K562 (cell line): ENCODE results near the gene GNAI3. TPM values are rescaled to one million over a fixed set of nuclear protein-coding genes. Genes with fewer than 3 reads are reported as not detected.
A peak's percentile ranks its signal among the peaks of the same experiment; 100 is the strongest.

Experiments used
- POLR3A ChIP-seq: IDR thresholded peaks from 2 replicates; pipeline ENCODE4 v1.6.1; 2011; ENCODE audit warnings: borderline replicate concordance, mild to moderate bottlenecking, moderate library complexity; ENCODE audit not compliant: insufficient read length, insufficient read depth; ENCODE audit errors: extremely low read depth
- PRDM10 ChIP-seq: fragments of 450-650 bp; IDR thresholded peaks from 2 replicates; pipeline ENCODE4 v1.6.1; 2018; ENCODE audit not compliant: partially characterized antibody
- PTBP1 ChIP-seq: fragments of 200-400 bp; formaldehyde crosslinking; IDR thresholded peaks from 2 replicates; pipeline ENCODE4 v1.6.1; 2017; ENCODE audit warnings: low read depth, low read length
- REST ChIP-seq, 2 experiments: fragments of 450-650 bp; formaldehyde crosslinking in 1 of 2; IDR thresholded peaks; 2 replicates each; pipeline versions ENCODE4 v1.4.0 to v1.6.1; 2014 to 2020; ENCODE audit warnings: mild to moderate bottlenecking in 2 of 2, borderline replicate concordance in 1 of 2, low read depth in 1 of 2
- RHOXF2B ChIP-seq: fragments of 250-450 bp; sonication (Bioruptor Pico); conservative IDR thresholded peaks from 2 replicates; pipeline ENCODE4 v1.5.1; 2021
- SNIP1 ChIP-seq: fragments of 450-650 bp; IDR thresholded peaks from 2 replicates; pipeline ENCODE4 v1.7.1; 2017; ENCODE audit warnings: low read depth, mild to moderate bottlenecking
- SRSF1 ChIP-seq: fragments of 200-400 bp; formaldehyde crosslinking; IDR thresholded peaks from 2 replicates; pipeline ENCODE4 v1.6.1; 2017; ENCODE audit warnings: mild to moderate bottlenecking, low read depth, low read length, moderate library complexity
- TEAD1 ChIP-seq, 2 experiments: fragments of 450-650 bp in 1 of 2; sonication (generic) in 1 of 2; formaldehyde crosslinking; IDR thresholded peaks; 2 replicates each; pipeline versions ENCODE4 v1.4.0 to v1.8.0; 2020 to 2022; ENCODE audit warnings: mild to moderate bottlenecking in 2 of 2, missing genetic modification reagents in 1 of 2
- ZBTB34 ChIP-seq: fragments of 250-450 bp; sonication (Bioruptor Pico); IDR thresholded peaks from 2 replicates; pipeline ENCODE4 v1.8.0; 2021; ENCODE audit warnings: mild to moderate bottlenecking, moderate library complexity
- ZBTB43 ChIP-seq: sonication (generic); formaldehyde crosslinking; IDR thresholded peaks from 2 replicates; pipeline ENCODE4 v1.8.0; 2023; ENCODE audit warnings: mild to moderate bottlenecking, missing genetic modification reagents
- ZNF583 ChIP-seq: fragments of 250-450 bp; sonication (Bioruptor Pico); IDR thresholded peaks from 2 replicates; pipeline ENCODE4 v1.4.0; 2020
- polyA plus RNA-seq, 8 experiments: library from polyadenylated mRNA; depleted of rRNA in 4 of 8; stranded (reverse) in 5 of 8; unstranded in 3 of 8; fragments of >200 nt; fragmentation: Nextera tagmentation in 2 of 8; fragmentation: Illumina TruSeq in 1 of 8; extraction: Ambion mirVana in 2 of 8; extraction: Trizol in 1 of 8; gene quantifications; 2 replicates each; pipeline versions ENCODE4 v1.2.1 to v1.2.3, GENCODE V29; 2011 to 2014; ENCODE audit warnings: inconsistent platforms in 1 of 8, missing spikeins in 1 of 8
- total RNA-seq, 7 experiments: library from RNA; depleted of rRNA in 6 of 7; stranded (reverse); fragments of >200 nt in 6 of 7; fragmentation: Illumina TruSeq in 2 of 7; extraction: Trizol in 2 of 7; gene quantifications; 2 replicates each; pipeline versions ENCODE4 v1.2.1 to v1.2.3, GENCODE V29; 2011 to 2021; ENCODE audit warnings: low replicate concordance in 1 of 7

The GNAI3 gene
- total and polyA plus RNA-seq, 9 of the 15 experiments (the other 6 are each of a cell fraction or from before 2014, with no cell fraction given), result 6.3 to 13.2 (median 8.9) TPM

GRCh38 chr1:109532365-109533136, 15.9 kb upstream of the GNAI3 start (continued):
- TF ChIP-seq PRDM10 (no peak), ZNF583 (no peak), SRSF1 (no peak), SNIP1 (no peak), ZBTB43 (CRISPR knock-in tag) (no peak), ZBTB34 (CRISPR knock-in tag) (no peak), REST (IDR thresholded peaks at IDR 0.05; ENCODE audit: borderline replicate concordance) (peak; percentile 86), REST (CRISPR knock-in tag; IDR thresholded peaks at IDR 0.05; ENCODE audit: low read depth) (0 out of 2 replicates have a peak, but pooled peaks have one; percentile 23), POLR3A (no peak), TEAD1 (CRISPR knock-in tag; IDR thresholded peaks at IDR 0.05) (no peak), RHOXF2B (CRISPR knock-in tag) (0 out of 2 replicates have a peak, but pooled peaks have one; percentile 11), PTBP1 (no peak)
